GM18519 (cell line): Measurements from ENCODE around the gene NECAB3.
"Not testable (repeated sequence)": the region's sequence is repeated elsewhere in the genome, so short reads cannot be mapped to it uniquely, and the experiment has no call there.

Experiments
- ATAC-seq: cut with Tn5 transposase; IDR thresholded peaks from one replicate; pipeline ENCODE4 v1.9.1; 2021; ENCODE audit warnings: mild to moderate bottlenecking, moderate library complexity; ENCODE audit not compliant: unreplicated experiment, low FRiP score

Gene NECAB3

DNA sequence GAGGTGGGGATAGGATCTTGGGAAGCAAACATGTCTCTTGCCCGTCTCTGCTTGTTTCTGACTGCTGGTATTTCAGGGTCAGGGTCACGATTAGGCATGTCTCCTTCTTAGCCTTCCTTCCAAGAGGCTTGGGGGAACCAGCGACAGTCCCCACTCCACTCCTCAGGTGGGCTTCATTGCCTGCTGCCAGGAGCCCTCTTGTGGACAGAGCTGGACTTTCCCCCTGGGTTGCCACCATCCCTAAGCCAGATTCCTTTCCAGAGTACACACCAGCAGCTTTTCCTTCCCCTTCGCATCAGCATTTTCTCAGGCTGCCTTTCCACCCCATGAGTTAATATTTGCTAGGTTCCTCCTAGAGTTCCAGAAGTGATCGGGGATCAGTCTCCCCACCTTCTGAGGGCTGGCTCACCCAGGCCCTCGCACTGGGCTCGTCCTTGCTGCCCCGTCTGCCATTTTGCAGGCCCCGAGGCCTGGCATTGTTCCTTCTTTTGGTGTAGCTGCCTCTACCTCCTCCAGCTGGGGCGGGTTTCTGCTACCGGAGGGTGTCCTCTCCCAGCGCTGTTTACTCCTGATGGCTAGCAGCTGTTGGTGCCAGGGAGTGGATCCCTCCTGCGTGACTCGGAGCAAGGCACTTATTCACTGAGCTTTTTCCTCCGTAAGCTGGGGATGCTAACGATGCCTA lies 20.9 kb downstream of the NECAB3 start:
- ATAC-seq: no peak

DNA sequence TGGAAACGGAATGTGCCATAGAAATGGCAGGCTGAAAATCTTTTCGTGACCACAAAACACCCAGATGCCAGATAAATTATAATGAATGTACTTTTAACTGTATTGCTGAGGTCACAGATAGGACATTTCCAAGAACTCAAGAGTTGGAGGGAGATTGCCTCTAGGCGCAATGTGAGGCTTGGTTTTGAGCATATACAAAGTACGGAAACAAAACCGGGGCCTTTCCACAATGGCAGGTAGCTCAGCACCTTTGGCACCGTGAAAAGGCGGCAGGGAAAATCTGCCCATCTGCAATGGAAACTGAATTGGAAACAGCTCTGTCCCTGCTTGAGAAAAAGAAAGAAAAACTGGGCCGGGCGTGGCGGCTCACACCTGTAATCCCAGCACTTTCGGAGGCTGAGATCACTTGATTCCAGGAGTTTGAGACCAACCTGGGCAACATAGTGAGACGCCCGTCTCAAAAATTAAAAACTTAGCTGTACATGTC lies 22.6 kb downstream of the NECAB3 start:
- no peak for ATAC-seq

DNA sequence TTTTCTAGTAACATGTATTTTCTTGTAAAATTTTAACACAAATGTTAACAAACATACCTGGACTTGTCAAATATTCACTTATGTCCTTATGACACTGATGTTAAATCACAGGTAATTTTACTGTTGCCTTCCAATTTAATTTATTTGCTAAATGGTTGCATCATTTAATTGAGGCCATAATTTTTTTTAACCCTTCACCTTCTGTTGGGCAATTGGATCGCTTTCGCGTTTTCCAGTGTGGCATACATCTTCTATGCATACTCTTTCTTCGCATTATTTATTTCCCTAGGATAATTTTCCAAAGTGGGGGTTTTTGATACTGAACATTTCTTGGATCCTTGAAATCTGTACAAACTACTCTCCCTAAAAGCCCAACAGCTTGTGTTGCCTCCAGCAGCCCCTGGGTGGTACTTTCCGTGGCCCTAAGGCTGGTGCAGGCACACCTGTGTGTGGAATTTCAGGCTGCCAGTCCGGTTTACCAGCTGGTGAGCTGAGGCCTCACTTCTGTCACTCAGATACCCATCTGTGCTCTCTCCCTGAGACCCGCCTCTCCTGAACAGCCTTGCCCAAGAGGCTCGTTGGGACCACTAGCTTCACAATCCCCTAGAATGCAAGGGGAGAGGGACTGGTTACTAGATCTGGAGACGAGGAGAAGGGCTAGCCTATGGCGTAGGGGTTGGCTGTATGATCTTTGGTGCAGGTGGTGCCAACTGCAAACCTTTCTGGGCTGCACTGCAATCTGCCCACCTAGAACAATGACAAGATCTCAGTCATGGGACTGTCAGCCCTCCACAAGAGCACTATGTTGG lies 23.3 kb downstream of the NECAB3 start:
- ATAC-seq: no peak

DNA sequence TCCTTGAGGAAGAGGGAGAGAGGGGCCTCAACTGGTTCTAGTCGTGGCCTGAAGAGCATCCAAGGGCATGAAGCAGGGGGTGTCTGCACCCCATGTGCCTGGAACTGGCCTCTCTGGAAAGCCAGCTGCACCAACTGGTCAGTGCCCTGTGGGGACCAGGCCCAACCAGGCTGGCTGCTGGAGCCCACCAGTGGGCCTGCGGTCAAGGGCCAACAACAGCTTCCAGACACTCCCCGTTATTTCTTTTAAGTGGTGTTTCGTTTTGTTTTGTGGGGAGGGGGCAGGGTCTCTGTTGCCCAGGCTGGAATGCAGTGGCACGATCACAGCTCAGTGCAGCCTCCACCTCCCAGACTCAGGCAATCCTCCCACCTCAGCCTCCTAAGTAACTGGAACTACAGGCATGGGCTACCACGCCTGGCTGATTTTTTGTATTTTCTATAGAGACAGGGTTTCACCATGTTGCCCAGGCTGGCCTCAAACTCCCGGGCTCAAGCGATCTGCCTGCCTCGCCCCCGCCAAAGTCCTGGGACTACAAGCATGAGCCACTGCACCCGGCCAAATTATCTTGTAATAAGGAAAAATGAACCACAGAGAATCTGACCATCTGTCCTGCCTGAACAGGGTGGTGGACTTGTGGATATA lies 24.0 kb downstream of the NECAB3 start:
- ATAC-seq: no peak

DNA sequence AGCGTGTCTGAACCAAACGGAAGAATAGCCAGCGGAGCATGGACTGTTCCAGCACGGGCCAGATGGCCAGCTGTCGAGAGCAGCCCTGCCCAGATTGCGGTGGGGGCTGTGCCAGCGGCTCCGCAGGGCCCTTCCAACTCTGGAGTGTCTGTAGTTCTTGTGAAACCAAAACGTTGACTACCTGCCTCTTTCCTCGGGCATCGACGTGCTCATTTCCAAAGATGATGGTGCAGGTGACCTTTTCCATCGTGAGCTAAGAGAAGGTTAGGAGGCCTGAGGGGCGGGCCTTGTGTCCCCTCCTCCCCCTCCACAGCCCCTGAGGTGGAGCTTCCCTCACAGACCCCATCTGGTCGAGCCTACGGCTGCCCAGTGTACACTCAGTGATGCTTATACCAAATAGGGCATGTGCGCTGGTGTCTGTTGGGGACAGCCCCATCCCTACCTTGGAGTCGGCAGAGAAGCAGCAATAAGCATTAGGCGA lies 25.0 kb downstream of the NECAB3 start:
- no peak for ATAC-seq

DNA sequence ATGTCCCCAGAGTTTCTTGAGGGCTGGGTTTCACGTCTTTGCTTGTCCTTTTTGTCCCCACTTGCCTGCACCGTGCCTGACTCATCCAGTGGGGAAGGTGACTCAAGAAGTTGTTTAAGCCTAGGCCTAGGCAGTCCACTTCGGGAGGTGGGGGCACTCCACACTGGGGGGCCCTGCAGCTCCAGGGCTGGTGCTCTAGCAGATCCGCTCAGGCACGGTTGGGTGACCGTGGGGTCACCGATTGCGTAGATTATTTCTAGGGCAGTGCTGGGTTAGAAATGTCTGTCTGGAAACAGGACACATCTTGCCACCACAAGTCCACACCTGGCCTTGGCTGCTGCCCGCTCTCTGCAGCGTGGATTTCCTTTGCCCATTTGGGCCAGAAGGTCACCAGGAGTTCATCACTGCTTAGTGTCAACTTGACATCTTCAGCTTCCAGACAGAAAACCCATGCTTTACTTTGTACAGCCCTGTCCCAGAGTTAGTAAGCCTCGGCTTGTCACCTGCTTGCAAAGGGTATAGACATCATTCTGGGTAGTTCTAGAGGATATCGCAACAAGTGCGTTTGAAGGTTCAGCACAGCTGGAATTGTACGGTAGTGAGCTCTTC lies 25.7 kb downstream of the NECAB3 start:
- ATAC-seq: no peak

DNA sequence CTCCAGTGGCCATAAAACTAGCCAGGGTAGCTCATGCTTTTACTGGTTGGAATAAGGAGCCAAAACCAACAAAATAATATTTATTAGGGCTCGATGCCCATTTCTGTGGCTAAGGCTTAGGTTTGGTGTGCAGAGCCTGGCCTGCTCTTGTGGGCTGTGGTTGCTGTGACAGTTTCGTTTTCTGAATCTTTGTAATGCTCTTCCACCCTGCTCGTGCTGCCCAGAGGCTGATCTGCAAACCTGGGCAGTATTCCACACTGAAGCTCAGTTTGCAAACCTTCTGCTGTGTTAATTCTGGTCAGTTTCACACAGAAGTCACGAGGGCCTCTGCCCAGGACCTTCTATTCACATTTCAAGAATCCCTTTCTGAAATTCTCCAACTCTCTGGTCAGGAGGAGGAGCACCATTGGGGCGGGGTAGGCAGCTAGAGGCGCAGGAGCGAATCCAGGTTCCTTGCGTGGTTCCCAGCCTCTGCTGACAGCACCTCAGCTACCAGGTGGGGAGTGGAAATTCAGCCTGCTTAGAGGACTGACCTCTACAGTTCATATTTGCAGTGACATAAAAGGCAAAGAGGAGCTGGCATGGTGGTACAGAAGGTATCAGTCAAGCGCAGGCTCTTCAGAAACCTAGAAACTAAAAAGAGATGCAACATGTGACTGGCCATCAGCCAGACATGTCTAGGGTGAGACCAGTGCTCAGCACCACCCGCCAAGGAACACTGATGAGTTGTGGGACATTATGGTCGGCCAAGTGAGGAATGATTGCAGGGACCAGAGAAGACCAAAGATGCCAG lies 26.4 kb downstream of the NECAB3 start:
- no peak for ATAC-seq

DNA sequence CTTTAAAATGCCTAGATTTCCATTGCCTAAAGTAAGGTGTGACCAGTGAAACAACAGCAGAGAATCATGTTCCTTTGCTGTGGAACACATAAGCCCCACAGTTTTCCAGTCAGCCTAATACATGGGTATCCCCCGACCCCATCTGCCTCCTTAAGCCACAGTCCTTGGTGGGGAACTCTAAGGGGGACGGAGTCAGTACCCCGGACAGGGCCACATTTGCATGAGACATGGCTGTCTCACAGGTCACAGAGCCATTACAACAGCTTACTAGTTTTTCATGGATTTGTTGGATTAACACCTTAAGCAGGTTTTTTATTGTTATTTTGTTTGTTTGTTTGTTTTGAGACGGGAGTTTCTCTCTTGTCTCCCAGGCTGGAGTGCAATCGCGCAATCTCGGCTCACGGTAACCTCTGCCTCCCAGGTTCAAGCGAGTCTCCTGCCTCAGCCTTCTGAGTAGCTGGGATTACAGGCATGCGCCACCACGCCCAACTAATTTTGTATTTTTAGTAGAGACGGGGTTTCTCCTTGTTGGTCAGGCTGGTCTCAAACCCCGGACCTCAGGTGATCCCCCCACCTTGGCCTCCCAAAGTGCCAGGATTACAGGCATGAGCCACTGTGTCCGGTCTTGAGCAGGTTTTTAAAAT lies 27.1 kb downstream of the NECAB3 start:
- not testable (repeated sequence) for ATAC-seq

DNA sequence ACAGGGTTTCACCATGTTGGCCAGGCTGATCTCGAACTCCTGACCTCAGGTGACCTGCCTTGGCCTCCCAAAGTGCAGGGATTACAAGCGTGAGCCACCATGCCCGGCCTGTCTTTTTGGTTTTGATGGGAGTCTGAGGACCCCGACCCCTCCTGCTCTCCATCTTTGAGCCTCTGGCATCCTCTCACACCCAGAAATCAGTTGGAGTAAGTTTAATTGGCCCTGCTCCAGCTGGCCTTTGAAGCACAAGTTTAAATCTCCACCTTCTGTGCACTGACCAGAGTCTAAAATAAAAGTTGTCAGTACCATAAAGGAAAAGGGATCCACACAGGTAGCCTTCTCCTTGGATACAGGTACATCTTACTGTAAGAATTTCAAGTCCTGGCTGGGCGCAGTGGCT lies 28.0 kb downstream of the NECAB3 start:
- ATAC-seq: no peak

DNA sequence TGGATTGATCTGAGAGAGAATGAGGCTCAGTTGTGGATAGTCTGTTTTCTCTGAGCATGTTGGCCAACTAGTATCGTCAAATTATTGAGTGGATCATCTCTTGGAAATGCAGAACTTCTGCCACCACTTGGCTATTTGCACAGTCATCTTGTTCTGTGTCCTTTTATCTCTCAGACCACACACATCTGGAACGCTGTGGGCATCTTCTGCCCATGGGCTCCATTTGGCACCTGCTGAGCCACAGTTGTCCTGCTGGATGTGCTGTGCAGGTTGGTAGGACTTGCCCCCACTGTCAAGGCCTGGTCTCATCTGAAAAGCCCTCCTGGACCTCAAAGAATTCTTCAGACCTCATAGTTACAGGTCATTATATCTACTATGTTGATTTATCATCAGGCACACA lies 28.8 kb downstream of the NECAB3 start:
- ATAC-seq: no peak

DNA sequence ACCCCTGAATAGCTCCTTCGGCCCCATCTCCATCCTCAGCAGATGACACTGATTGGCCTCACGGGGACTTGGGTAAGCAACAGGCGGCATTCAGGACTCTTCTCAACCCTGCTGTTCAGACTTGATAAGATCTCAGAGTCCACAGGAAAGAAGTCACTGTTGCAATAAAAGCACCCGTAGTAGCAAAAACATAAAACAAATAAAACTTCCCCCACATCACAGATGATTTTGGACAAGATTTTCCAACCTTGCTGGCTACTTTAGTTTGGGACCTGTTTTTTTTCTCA lies 29.2 kb downstream of the NECAB3 start:
- no peak for ATAC-seq

DNA sequence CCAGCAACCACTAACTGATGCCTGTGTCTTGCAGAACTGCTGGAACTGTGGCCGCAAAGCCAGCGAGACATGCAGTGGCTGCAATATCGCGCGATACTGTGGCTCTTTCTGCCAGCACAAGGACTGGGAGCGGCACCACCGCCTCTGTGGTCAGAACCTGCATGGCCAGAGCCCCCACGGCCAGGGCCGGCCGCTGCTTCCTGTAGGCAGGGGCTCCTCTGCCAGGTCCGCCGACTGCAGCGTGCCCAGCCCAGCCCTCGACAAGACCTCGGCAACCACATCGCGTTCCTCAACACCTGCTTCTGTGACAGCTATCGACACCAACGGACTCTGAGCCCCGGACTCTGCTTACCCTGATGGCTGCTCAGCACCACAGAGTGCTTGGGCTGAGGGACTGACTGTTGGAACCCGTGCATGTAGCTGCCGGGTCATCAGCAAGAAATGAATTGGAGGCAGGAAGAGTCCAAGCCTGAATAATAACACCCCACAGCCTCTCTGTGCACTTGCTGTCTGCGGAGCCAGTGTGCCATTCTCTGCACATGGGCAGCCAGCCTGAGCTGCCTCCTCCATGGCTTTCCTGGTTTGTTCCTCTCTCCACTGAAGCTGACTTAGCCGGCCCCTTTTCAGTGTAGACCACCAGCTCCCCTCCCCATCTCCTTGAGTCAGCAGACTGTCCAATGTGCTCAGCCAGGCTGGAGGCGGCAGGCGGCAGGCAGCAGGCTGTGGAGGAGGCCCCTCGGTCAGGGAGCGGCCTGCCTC lies 29.7 kb downstream of the NECAB3 start:
- no peak for ATAC-seq

DNA sequence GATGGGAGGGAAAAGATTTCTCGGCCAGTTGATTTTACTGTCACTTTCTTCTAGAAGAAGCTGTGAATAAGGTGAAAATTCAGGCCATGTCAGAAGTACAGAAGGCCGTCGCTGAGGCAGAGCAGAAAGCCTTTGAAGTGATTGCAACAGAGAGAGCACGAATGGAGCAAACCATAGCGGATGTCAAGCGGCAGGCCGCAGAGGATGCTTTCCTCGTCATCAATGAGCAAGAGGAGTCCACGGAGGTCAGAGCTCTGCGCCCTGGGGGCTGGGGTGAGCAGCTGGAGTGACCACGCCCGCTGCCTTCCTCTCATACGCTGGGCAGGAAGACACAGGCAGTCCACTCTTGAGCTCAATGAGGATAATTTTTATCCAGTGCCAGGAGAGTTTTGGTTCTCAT lies 33.9 kb downstream of the NECAB3 start:
- no peak for ATAC-seq

DNA sequence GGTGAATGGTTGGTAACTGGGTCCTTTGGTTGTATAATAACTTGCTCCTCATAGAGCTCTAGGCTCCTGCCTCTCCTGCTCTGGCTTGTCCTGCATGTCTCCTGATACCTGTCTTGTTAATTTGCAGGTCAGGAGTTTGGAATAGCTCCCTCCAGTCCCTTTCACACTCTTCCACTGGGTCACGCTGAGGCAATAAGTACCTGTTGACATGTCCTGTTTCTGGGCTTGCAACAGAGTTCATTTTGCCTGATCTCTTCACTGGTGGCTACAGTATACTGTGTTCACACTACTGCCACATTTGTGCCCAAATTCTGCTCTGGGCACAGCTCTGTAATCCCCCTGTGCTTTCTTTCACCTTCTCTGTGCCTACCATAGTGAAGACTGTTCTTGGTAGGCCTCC lies 37.5 kb downstream of the NECAB3 start:
- no peak for ATAC-seq

DNA sequence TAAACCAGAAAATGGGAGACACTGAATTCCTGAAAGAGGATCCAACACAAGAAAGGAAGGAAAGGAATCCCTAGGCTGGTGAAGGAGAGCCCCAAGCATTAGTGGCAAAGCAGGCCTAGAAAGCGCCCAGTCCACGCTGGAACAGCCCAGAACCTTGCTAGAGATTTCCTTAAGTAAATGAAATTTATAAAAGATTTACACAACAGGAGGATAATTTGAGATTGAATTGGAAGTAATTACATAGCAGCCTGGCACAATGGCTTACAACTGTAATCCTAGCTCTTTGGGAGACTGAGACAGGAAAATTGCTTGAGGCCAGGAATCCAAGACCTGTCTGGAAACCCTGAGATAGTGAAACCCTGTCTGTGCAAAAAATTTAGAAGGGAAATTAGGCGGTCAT lies 38.9 kb downstream of the NECAB3 start:
- no peak for ATAC-seq

DNA sequence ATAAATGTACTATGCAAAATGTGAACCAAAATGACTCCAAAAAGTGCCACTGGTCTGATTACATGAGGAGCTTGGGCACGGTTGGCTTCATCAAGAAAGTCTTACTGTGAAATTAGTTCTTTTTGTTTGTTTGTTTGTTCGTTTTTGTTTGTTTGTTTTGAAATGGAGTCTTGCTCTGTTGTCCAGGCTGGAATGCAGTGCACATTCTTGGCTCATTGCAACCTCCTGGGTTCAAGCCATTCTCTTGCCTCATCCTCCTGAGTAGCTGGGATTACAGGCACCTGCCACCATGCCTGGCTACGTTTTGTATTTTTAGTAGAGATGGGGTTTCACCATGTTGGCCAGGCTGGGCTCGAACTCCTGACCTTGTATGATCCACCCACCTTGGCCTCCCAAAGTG lies 42.3 kb downstream of the NECAB3 start:
- not testable (repeated sequence) for ATAC-seq

DNA sequence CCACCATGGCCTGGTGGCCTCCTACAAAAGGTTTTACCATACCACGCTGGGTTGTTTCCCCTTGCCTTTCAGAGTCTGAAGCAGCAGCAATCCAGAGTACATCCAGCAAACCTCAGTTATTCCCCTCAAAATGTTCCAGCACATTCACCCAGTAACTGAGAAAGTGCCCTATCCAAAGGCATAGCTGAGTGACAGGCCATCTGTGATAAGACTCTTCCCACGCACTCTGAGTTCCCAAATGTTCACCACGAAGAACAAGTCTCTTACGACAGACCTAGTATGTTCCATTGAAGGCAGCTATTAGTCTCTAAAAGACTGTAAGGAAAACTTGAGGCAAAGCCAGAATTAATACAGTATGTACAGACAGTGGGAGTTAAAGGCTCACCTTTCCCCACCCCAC lies 43.7 kb downstream of the NECAB3 start:
- no peak for ATAC-seq

DNA sequence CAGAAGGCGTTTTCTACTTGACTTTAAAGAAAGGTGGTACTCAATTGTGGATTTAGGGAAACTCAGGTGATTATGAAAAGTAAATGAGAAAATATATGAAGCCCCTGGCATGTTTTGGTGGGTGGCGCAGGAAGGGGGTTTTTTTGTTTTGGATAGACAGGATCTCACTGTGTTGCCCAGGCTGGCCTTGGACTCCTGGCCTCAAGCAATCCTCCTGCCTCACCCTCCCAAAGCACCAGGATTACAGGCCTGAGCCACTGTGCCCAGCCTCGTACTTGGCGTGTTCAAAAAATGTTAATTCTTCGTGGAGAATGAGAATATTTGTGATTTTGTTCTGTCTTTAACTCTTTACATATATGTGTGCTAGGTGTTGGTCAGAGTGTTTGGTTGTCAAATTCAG lies 44.2 kb downstream of the NECAB3 start:
- ATAC-seq: no peak

DNA sequence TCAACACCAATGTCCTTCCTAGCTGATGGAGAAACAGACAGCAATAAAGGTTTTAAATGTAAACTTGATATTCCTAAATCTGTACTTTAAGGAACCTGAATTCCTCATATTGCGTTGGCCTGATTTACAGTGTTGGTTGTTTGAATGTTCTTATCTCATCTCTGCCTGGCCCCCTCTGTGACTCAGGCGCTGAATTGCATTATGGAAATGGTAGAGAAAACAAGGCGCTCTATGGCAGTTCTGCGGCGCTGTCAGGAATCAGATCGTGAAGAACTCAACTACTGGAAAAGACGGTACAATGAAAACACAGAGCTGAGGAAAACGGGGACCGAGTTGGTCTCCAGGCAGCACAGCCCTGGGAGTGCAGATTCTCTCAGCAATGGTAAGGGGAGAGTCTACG lies 44.7 kb downstream of the NECAB3 start:
- ATAC-seq: no peak
